GM18511 (cell line): ENCODE results near the gene ALLC.
"Not testable (repeated sequence)": the region's sequence is repeated elsewhere in the genome, so short reads cannot be mapped to it uniquely, and the experiment has no call there.

Source experiments
- ATAC-seq: cut with Tn5 transposase; IDR thresholded peaks from one replicate; pipeline ENCODE4 v1.9.1; 2021; ENCODE audit warnings: mild to moderate bottlenecking, moderate library complexity; ENCODE audit not compliant: unreplicated experiment

ALLC gene

GRCh38 chr2:3657881-3658280 lies at the start of gene ALLC:
Gene ALLC (plus strand): TSS chr2:3658200. CDS start chr2:3671158, 12,958 bp downstream.
- ATAC-seq, result no peak

DNA sequence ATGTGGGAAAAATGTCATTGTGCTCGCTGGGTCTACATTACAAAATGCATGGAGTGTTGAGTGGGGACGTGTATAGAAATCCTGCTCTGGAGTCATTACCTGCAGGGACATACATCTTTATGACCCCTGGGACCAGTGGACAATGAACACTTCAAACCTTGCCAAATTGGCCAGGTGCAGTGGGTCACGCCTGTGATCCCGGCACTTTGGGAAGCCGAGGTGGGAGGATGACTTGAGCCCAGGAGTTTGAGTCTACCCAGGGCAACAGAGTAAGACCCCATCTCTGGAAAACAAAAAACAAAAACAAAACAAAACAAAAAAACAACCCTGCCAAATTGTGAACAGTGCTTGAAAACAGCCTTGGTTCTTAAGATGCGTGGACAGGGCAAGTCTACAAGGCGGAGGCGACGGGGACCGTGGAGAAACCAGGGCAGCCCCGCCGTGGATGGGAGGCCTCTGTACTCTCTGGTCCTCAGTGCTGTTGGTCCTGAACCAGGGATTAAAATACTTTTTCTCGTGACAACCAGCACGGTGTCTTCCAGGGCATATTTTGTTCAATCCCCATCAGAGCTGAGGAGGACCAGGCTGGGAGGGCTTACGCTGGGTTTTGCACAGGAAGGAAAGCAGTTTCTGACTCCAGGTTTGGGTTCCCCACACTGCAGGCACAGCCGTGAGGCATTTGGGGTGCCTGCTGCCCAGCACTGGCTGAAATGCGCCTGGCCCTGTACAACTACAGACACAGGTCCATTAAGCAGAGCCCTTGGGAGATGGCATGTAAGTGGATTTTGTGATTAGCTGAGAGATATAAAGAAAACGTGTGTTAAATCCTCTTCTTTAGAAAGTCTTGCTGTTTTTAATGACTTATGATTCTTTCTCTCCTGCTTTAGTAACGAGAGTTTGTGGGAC lies 49.4 kb upstream of the ALLC start:
- ATAC-seq, result no peak

DNA sequence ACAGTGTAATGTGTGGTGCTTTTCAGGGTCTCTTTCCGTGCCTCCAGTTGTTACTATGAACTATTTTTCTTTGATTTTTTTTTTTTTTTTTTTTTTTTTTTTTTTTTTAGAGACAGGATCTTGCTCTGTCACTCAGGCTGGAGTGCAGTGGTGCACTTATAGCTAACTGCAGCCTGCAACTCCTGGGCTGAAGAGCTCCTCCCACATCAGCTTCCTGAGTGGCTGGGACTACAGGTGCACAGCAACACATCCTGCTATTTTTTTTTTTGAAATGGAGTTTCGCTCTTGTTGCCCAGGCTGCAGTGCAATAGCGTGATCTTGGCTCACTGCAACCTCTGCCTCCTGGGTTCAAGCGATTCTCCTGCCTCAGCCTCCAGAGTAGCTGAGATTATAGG lies 48.7 kb upstream of the ALLC start:
- not testable (repeated sequence) for ATAC-seq

- no peak for ATAC-seq
Observed at GRCh38 chr2:3610415-3610814, 47.6 kb upstream of the ALLC start.

GRCh38 chr2:3610881-3611505 lies 47.0 kb upstream of the ALLC start:
- no peak for ATAC-seq

GRCh38 chr2:3611589-3611988 lies 46.4 kb upstream of the ALLC start:
- ATAC-seq, result no peak

DNA sequence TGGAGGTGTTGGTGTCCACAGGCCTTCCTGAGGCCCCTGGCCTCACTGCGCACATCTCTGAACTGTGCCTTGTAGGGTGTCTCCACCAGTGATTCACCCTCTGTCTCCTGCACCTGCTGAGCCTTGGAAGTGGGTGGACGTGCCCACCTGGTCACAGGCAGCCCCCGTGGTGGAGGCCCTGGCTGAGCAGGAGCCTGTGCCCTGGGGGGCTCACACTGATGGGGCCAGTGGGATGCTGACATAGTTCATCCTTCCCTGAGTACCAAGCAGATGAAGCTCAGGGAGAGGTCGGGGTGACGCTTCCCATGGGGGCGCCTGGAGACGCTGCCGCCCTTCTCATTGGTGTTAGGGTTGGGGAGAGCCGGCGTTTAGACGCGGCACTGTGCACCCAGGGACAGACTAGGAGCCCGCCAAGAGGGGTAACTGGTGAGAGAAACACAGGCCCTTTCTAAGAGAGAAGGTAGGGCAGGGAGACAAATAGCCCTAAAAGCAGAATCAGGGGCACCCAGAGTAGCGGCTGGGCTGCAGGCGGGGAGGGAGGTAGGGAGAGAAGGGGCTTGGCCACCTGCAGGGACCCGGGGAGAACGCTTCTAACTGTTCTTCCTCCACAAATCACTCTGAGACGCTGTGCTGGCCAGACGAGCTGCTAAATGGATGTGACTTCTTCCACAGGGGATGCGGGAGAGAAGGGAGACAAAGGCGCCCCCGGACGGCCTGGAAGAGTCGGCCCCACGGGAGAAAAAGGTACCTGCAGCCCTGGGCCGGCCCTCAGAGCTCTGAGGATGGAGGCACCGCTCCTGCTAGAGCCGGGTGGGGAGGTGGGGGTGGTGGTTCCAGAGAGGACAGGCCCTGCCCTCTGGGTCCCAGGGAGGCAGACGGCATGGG lies 45.1 kb upstream of the ALLC start:
- ATAC-seq, result no peak

- ATAC-seq, result no peak
Observed at GRCh38 chr2:3613524-3613905, 44.5 kb upstream of the ALLC start.

- not testable (repeated sequence) for ATAC-seq
Observed at GRCh38 chr2:3614743-3615142, 43.3 kb upstream of the ALLC start.

DNA sequence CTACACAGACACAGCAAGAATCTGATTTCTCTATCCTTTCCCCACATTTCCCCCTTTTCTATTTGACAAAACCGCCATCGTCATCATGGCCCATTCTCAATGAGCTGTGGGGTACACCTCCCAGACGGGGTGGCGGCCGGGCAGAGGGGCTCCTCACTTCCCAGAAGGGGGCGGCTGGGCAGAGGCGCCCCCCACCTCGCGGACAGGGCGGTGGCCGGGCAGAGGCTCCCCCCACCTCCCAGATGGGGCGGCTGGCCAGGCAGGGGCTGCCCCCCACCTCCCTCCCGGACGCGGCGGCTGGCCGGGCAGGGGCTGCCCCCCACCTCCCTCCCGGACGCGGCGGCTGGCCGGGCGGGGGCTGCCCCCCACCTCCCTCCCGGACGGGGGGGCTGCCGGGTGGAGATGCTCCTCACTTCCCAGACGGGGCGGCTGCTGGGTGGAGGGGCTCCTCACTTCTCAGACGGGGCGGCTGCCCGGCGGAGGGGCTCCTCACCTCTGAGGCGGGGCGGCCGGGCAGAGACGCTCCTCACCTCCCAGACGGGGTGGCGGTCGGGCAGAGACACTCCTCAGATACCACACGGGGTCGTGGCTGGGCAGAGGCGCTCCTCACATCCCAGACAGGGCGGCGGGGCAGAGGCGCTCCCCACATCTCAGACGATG lies 42.3 kb upstream of the ALLC start:
- ATAC-seq, result not testable (repeated sequence)

GRCh38 chr2:3616435-3617197 lies 41.4 kb upstream of the ALLC start:
- ATAC-seq, result not testable (repeated sequence)

GRCh38 chr2:3617198-3617890 lies 40.7 kb upstream of the ALLC start:
- ATAC-seq, result no peak

- ATAC-seq, result no peak
Observed at GRCh38 chr2:3618367-3618766, 39.6 kb upstream of the ALLC start.

GRCh38 chr2:3619033-3619432 lies 39.0 kb upstream of the ALLC start:
- no peak for ATAC-seq

- not testable (repeated sequence) for ATAC-seq
Observed at GRCh38 chr2:3619661-3620060, 38.3 kb upstream of the ALLC start.

- no peak for ATAC-seq
Observed at GRCh38 chr2:3620834-3621233, 37.2 kb upstream of the ALLC start.

- no peak for ATAC-seq
Observed at GRCh38 chr2:3622967-3623366, 35.0 kb upstream of the ALLC start.

GRCh38 chr2:3624059-3624794 lies 33.8 kb upstream of the ALLC start:
- peak; percentile 73 for ATAC-seq

- no peak for ATAC-seq
Observed at GRCh38 chr2:3625186-3625585, 32.8 kb upstream of the ALLC start.
